OCI-LY3 (cell line): ENCODE measurements around the gene CACNA1C.

Experiments
- H2AFZ ChIP-seq: fragments of 200-600, 300-600 bp; shearing (Covaris generic); 2 replicates; pipeline ENCODE4 v1.6.0; 2014; ENCODE audit warnings: antibody characterized with exemption, low read depth, low read length
- H3K27ac ChIP-seq: fragments of 200-600, 300-600 bp; sonication (generic); 2 replicates; pipeline ENCODE4 v1.5.1; 2014; ENCODE audit warnings: mild to moderate bottlenecking, low read length, moderate library complexity, mixed read lengths
- H3K27me3 ChIP-seq: fragments of 200-600, 300-600 bp; sonication (generic); 2 replicates; pipeline ENCODE4 v1.6.1; 2014; ENCODE audit warnings: low read depth, low read length, mixed read lengths
- H3K36me3 ChIP-seq: fragments of 200-600, 300-600 bp; sonication (generic); replicated peaks from 2 replicates; pipeline ENCODE3; 2014; ENCODE audit warnings: low read depth, low read length, mixed read lengths
- H3K4me1 ChIP-seq: fragments of 300-600, 200-600 bp; sonication (generic); 2 replicates; pipeline ENCODE4 v1.6.1; 2014; ENCODE audit warnings: low read length, mixed read lengths
- H3K4me2 ChIP-seq: fragments of 200-600, 300-600 bp; sonication (generic); 2 replicates; pipeline ENCODE4 v1.6.1; 2014; ENCODE audit warnings: low read length, mixed read lengths
- H3K4me3 ChIP-seq: fragments of 300-600, 200-600 bp; sonication (generic); 2 replicates; pipeline ENCODE4 v1.5.1; 2014; ENCODE audit warnings: antibody characterized with exemption, mild to moderate bottlenecking, low read length, moderate library complexity
- H3K79me2 ChIP-seq: fragments of 300-600, 200-600 bp; shearing (Covaris generic); 2 replicates; pipeline ENCODE4 v1.6.1; 2014; ENCODE audit warnings: mild to moderate bottlenecking, low read length, mixed read lengths
- H3K9ac ChIP-seq: fragments of 300-600, 200-600 bp; shearing (Covaris generic); 2 replicates; pipeline ENCODE4 v1.6.0; 2014; ENCODE audit warnings: mild to moderate bottlenecking, low read length, moderate library complexity
- H3K9me3 ChIP-seq: fragments of 200-600, 300-600 bp; shearing (Covaris generic); 2 replicates; pipeline ENCODE4 v1.6.1; 2014; ENCODE audit warnings: low read length, mixed read lengths; ENCODE audit not compliant: insufficient read depth
- H4K20me1 ChIP-seq: fragments of 200-600, 300-600 bp; sonication (generic); 2 replicates; pipeline ENCODE4 v1.6.1; 2016; ENCODE audit warnings: low read length, mixed read lengths; ENCODE audit not compliant: insufficient read depth
- EZH2phosphoT487 ChIP-seq: fragments of 200-600 bp; shearing (Covaris generic); IDR thresholded peaks from 2 replicates; pipeline ENCODE4 v1.6.1; 2018; ENCODE audit warnings: antibody characterized with exemption, mixed run types, low read depth
- TF ChIP-seq, protein P1 (sequence below): fragments of 200-600, 300-600 bp; sonication (generic); IDR thresholded peaks from 2 replicates; pipeline ENCODE4 v1.5.1; 2014; ENCODE audit warnings: antibody characterized with exemption, low read length, low read depth

CACNA1C gene

DNA sequence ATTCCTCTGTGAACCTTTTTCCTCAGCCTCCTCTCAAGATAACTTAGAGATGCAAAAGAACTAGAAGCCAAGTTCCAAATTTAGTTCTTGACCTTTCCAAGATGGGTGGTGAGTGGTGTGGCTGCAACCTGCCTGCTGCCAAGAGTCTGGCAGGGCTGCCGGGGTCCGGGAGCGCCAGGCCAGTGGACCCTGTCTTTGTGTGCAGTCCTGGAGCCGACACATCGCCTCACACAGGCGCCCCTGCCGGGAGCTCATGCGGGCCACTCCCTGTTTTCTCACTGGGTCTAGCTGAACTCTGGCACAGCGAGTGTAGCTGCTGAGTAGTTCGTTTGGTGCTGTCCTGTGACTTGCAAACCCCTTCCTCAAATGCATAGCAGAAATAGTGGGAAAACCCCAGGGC is 84.9 kb downstream of the CACNA1C start:
- no peaks in the 10 kb centered on the region for H3K9me3 ChIP-seq
- H3K36me3 ChIP-seq, result no peaks in the 10 kb centered on the region
- no peak overlapping the region for H3K9ac ChIP-seq
- TF ChIP-seq, protein P1, sequence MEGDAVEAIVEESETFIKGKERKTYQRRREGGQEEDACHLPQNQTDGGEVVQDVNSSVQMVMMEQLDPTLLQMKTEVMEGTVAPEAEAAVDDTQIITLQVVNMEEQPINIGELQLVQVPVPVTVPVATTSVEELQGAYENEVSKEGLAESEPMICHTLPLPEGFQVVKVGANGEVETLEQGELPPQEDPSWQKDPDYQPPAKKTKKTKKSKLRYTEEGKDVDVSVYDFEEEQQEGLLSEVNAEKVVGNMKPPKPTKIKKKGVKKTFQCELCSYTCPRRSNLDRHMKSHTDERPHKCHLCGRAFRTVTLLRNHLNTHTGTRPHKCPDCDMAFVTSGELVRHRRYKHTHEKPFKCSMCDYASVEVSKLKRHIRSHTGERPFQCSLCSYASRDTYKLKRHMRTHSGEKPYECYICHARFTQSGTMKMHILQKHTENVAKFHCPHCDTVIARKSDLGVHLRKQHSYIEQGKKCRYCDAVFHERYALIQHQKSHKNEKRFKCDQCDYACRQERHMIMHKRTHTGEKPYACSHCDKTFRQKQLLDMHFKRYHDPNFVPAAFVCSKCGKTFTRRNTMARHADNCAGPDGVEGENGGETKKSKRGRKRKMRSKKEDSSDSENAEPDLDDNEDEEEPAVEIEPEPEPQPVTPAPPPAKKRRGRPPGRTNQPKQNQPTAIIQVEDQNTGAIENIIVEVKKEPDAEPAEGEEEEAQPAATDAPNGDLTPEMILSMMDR, result no peak
- TF ChIP-seq EZH2phosphoT487, result no peak
- H2AFZ ChIP-seq, result no peak overlapping the region
- no peaks in the 10 kb centered on the region for H3K4me1 ChIP-seq
- no peak overlapping the region for H3K27ac ChIP-seq
- no peaks in the 10 kb centered on the region for H3K27me3 ChIP-seq
- H3K79me2 ChIP-seq, result no peaks in the 10 kb centered on the region
- no peak overlapping the region for H3K4me3 ChIP-seq
- H3K4me2 ChIP-seq, result no peak overlapping the region
- H4K20me1 ChIP-seq, result no peaks in the 10 kb centered on the region

GRCh38 chr12:2138294-2138693 is 85.5 kb downstream of the CACNA1C start:
- H2AFZ ChIP-seq, result no peak overlapping the region

GRCh38 chr12:2138871-2139308 is 86.1 kb downstream of the CACNA1C start:
- no peak overlapping the region for H3K27ac ChIP-seq
- TF ChIP-seq, protein P1, result no peak
- TF ChIP-seq EZH2phosphoT487, result no peak
- no peaks in the 10 kb centered on the region for H3K79me2 ChIP-seq

More at GRCh38 chr12:2138294-2138693, 85.5 kb downstream of the CACNA1C start:
- no peaks in the 10 kb centered on the region for H3K9me3 ChIP-seq
- no peaks in the 10 kb centered on the region for H3K4me1 ChIP-seq
- H3K4me3 ChIP-seq, result no peak overlapping the region
- H4K20me1 ChIP-seq, result no peaks in the 10 kb centered on the region
- no peak overlapping the region for H3K4me2 ChIP-seq
- no peaks in the 10 kb centered on the region for H3K27me3 ChIP-seq
- H3K27ac ChIP-seq, result no peak overlapping the region
- H3K36me3 ChIP-seq, result no peaks in the 10 kb centered on the region
- no peaks in the 10 kb centered on the region for H3K79me2 ChIP-seq
- no peak overlapping the region for H3K9ac ChIP-seq
- TF ChIP-seq, protein P1, result no peak
- no peak for TF ChIP-seq EZH2phosphoT487

GRCh38 chr12:2139651-2140050 is 86.9 kb downstream of the CACNA1C start:
- Histone ChIP-seq H3K79me2 (no peaks in the 10 kb centered on the region), H3K27me3 (peaks cover 8% of the 10 kb centered on the region), H3K27ac (no peak overlapping the region), H3K9ac (no peak overlapping the region), H4K20me1 (no peaks in the 10 kb centered on the region), H3K36me3 (no peaks in the 10 kb centered on the region), H2AFZ (no peak overlapping the region), H3K9me3 (no peaks in the 10 kb centered on the region), H3K4me2 (no peak overlapping the region), H3K4me1 (no peaks in the 10 kb centered on the region), H3K4me3 (no peak overlapping the region)
- no peak for TF ChIP-seq EZH2phosphoT487
- TF ChIP-seq, protein P1, result no peak

More at GRCh38 chr12:2138871-2139308, 86.1 kb downstream of the CACNA1C start:
- H3K36me3 ChIP-seq, result no peaks in the 10 kb centered on the region
- H3K4me1 ChIP-seq, result no peaks in the 10 kb centered on the region
- H3K4me2 ChIP-seq, result no peak overlapping the region
- no peaks in the 10 kb centered on the region for H4K20me1 ChIP-seq
- H2AFZ ChIP-seq, result no peak overlapping the region
- no peak overlapping the region for H3K9ac ChIP-seq
- peaks cover under 1% of the 10 kb centered on the region for H3K27me3 ChIP-seq
- H3K4me3 ChIP-seq, result no peak overlapping the region
- no peaks in the 10 kb centered on the region for H3K9me3 ChIP-seq
